Activated T-cell treated with anti-CD3 and anti-CD28 coated beads, Interleukin-2, amount 50 U/mL, for 48 hours (primary cell): ENCODE data around the gene CYP2D6.
"Not testable (repeated sequence)": the region's sequence is repeated elsewhere in the genome, so short reads cannot be mapped to it uniquely, and the experiment has no call there.

Experiments
- DNase-seq, 2 experiments: peaks; one replicate each; pipeline ENCODE4 v3.0.0-alpha.2; 2020

CYP2D6 gene

GRCh38 chr22:42156598-42156997 is 26.0 kb upstream of the CYP2D6 start:
- DNase-seq: no peak

- no peak for DNase-seq
Observed at GRCh38 chr22:42156121-42156520, 25.5 kb upstream of the CYP2D6 start.

GRCh38 chr22:42155053-42155543 is 24.5 kb upstream of the CYP2D6 start:
- DNase-seq: no peak

GRCh38 chr22:42154293-42155052 is 23.9 kb upstream of the CYP2D6 start:
- DNase-seq: no peak

GRCh38 chr22:42152661-42153270 is 22.2 kb upstream of the CYP2D6 start:
- DNase-seq: no peak

- peak in 1 of 2 experiments; percentile 31 for DNase-seq
Observed at GRCh38 chr22:42151924-42152635, 21.5 kb upstream of the CYP2D6 start.

GRCh38 chr22:42150727-42151590 is 20.3 kb upstream of the CYP2D6 start:
- DNase-seq: no peak

GRCh38 chr22:42149798-42150197 is 19.2 kb upstream of the CYP2D6 start:
- DNase-seq: not testable (repeated sequence)

GRCh38 chr22:42145175-42145574 is 14.6 kb upstream of the CYP2D6 start:
- no peak for DNase-seq

GRCh38 chr22:42143859-42144822 is 13.5 kb upstream of the CYP2D6 start:
- DNase-seq: not testable (repeated sequence)

GRCh38 chr22:42142771-42143461 is 12.3 kb upstream of the CYP2D6 start:
- no peak for DNase-seq

GRCh38 chr22:42141307-42142057 is 10.9 kb upstream of the CYP2D6 start:
- DNase-seq: not testable (repeated sequence)

- DNase-seq: not testable (repeated sequence)
Observed at GRCh38 chr22:42140153-42140552, 9.5 kb upstream of the CYP2D6 start.

GRCh38 chr22:42139508-42139907 is 8.9 kb upstream of the CYP2D6 start:
- DNase-seq: not testable (repeated sequence)

- DNase-seq: no peak
Observed at GRCh38 chr22:42138972-42139371, 8.4 kb upstream of the CYP2D6 start.

GRCh38 chr22:42138122-42138770 is 7.6 kb upstream of the CYP2D6 start:
- no peak for DNase-seq

- not testable (repeated sequence) for DNase-seq
Observed at GRCh38 chr22:42135688-42136087, 5.1 kb upstream of the CYP2D6 start.

GRCh38 chr22:42134100-42135020 is 3.8 kb upstream of the CYP2D6 start:
- no peak for DNase-seq
